Prostate gland (tissue), 2 donors: ENCODE results near the gene AFDN. TPM values are rescaled to one million over a fixed set of nuclear protein-coding genes. Genes with fewer than 3 reads are reported as not detected.

Source experiments
- DNase-seq: peaks from one replicate; pipeline ENCODE4 v3.0.0-alpha.2; 2019; ENCODE audit warnings: low spot score
- H3K27ac ChIP-seq, 2 donors: fragments of 200-600 bp; sonication (generic); 2 replicates each; pipeline ENCODE4 v1.5.1; 2017 to 2019
- H3K27me3 ChIP-seq: fragments of 200-600 bp; sonication (generic); replicated peaks from 2 replicates; pipeline ENCODE4 v1.5.1; 2019; ENCODE audit not compliant: insufficient read depth
- H3K36me3 ChIP-seq, 2 donors: fragments of 200-600 bp; sonication (generic); 1 replicate in 1 of 2; 2 replicates in 1 of 2; pipeline versions ENCODE4 v1.5.1 to v1.8.1; 2017 to 2019
- H3K4me1 ChIP-seq: fragments of 200-600 bp; sonication (generic); replicated peaks from 2 replicates; pipeline ENCODE4 v1.5.1; 2019
- H3K4me3 ChIP-seq, 2 donors: fragments of 200-600 bp; sonication (generic); 2 replicates each; pipeline ENCODE4 v1.5.1; 2017 to 2019
- H3K9me3 ChIP-seq: fragments of 200-600 bp; sonication (generic); 2 replicates; pipeline ENCODE4 v1.5.1; 2017
- POLR2A ChIP-seq: fragments of 450-650 bp; IDR thresholded peaks from one replicate; pipeline ENCODE4 v1.6.1; 2016; ENCODE audit warnings: antibody characterized with exemption, mild to moderate bottlenecking
- POLR2AphosphoS5 ChIP-seq: sonication (generic); formaldehyde crosslinking; IDR thresholded peaks from one replicate; pipeline ENCODE4 v1.6.1; 2017; ENCODE audit warnings: antibody characterized with exemption
- WGBS: methylation state at CpG from one replicate; pipeline ENCODE4 v1.1.5; 2018; 5-methylcytosine and 5-hydroxymethylcytosine counted together
- intact Hi-C: fragments of 100-400 bp; cut with DNase I; formaldehyde crosslinking; loops from one replicate; pipeline ENCODE4 v1.14.2; 2022
- total RNA-seq, 2 donors: library from RNA; depleted of rRNA; stranded (reverse); fragments of >200 nt; gene quantifications; one replicate each; pipeline ENCODE4 v1.1.0, GENCODE V29; 2016
- TF ChIP-seq, protein P1 (sequence below), 4 experiments: fragments of 200-600 bp in 2 of 4; fragments of 450-650 bp in 2 of 4; sonication (generic) in 2 of 4; IDR thresholded peaks; 1 replicate in 3 of 4; 2 replicates in 1 of 4; pipeline ENCODE4 v1.5.1; 2016 to 2019; ENCODE audit warnings: antibody characterized with exemption in 4 of 4, mild to moderate bottlenecking in 2 of 4, moderate library complexity in 2 of 4

Gene AFDN
- total RNA-seq, 2 donors from 2014 or later: 171 to 204 TPM

DNA sequence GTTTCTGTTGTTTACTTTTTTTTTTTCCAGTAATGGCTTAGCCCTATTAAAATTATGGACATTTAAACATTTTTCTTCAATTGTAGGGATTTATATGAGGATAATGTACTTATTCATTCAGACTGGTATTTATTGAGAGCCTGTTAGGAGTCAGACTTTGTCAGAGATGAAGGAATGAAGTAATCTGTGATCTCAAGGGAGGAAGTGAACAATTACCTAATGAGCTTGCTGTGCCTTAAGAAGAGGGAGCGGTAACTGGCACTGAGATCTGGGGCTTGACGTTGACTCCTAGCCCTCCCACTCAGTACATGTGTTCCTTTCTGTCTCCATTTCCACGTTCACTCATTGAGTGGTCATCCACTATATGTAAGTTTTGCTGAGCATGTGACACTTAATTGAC is 12.6 kb downstream of the AFDN start:
- H3K27me3 ChIP-seq: no peaks in the 10 kb centered on the region
- no peaks in the 10 kb centered on the region for H3K9me3 ChIP-seq
- no peaks in the 10 kb centered on the region for H3K36me3 ChIP-seq
- no peaks in the 10 kb centered on the region for H3K4me1 ChIP-seq
- no peak overlapping the region for H3K27ac ChIP-seq
- no peak overlapping the region for H3K4me3 ChIP-seq
- DNase-seq: no peak
- TF ChIP-seq POLR2AphosphoS5: no peak
- TF ChIP-seq, protein P1, sequence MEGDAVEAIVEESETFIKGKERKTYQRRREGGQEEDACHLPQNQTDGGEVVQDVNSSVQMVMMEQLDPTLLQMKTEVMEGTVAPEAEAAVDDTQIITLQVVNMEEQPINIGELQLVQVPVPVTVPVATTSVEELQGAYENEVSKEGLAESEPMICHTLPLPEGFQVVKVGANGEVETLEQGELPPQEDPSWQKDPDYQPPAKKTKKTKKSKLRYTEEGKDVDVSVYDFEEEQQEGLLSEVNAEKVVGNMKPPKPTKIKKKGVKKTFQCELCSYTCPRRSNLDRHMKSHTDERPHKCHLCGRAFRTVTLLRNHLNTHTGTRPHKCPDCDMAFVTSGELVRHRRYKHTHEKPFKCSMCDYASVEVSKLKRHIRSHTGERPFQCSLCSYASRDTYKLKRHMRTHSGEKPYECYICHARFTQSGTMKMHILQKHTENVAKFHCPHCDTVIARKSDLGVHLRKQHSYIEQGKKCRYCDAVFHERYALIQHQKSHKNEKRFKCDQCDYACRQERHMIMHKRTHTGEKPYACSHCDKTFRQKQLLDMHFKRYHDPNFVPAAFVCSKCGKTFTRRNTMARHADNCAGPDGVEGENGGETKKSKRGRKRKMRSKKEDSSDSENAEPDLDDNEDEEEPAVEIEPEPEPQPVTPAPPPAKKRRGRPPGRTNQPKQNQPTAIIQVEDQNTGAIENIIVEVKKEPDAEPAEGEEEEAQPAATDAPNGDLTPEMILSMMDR (IDR thresholded peaks at IDR 0.05): no peak
- TF ChIP-seq POLR2A: no peak
- 70% methylated on average over 3 of the region's 3 CpGs for WGBS
- intact Hi-C loops: no loop called here

- WGBS: 81% methylated on average over 6 of the region's 6 CpGs
- intact Hi-C loops: no loop called here
- Histone ChIP-seq H3K4me3 (no peak overlapping the region), H3K36me3 (no peaks in the 10 kb centered on the region), H3K27me3 (no peaks in the 10 kb centered on the region), H3K27ac (no peak overlapping the region), H3K4me1 (no peaks in the 10 kb centered on the region), H3K9me3 (no peaks in the 10 kb centered on the region)
- no peak for DNase-seq
- TF ChIP-seq, protein P1 (IDR thresholded peaks at IDR 0.05): no peak
- no peak for TF ChIP-seq POLR2AphosphoS5
- TF ChIP-seq POLR2A: no peak
These were observed 13.0 kb downstream of the AFDN start for GRCh38 chr6:167839755-167840154.

DNA sequence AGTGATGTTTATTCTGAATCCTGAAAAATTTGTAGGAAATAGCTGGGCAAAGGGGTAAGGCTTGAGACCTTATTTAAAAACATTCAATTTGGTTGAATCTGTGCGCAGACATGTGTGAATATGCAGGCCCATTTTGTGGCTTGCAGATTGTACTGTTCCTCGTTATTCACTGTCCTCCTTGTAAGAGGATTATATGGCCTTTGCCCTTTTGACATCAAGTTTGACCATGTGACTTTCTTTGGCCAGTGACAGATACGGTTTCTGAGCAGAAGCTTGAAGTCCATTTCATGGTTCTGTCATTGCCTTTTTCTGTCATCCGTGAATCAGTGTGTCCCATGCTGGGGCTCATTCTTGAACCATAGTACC is 13.4 kb downstream of the AFDN start:
- WGBS: 94% methylated on average over 4 of the region's 4 CpGs
- intact Hi-C loops: no loop called here
- no peak overlapping the region for H3K27ac ChIP-seq
- H3K9me3 ChIP-seq: no peaks in the 10 kb centered on the region
- no peak for DNase-seq
- no peaks in the 10 kb centered on the region for H3K4me1 ChIP-seq
- TF ChIP-seq, protein P1 (IDR thresholded peaks at IDR 0.05): no peak
- TF ChIP-seq POLR2A: no peak
- no peak for TF ChIP-seq POLR2AphosphoS5
- no peaks in the 10 kb centered on the region for H3K36me3 ChIP-seq
- no peak overlapping the region for H3K4me3 ChIP-seq
- no peaks in the 10 kb centered on the region for H3K27me3 ChIP-seq

DNA sequence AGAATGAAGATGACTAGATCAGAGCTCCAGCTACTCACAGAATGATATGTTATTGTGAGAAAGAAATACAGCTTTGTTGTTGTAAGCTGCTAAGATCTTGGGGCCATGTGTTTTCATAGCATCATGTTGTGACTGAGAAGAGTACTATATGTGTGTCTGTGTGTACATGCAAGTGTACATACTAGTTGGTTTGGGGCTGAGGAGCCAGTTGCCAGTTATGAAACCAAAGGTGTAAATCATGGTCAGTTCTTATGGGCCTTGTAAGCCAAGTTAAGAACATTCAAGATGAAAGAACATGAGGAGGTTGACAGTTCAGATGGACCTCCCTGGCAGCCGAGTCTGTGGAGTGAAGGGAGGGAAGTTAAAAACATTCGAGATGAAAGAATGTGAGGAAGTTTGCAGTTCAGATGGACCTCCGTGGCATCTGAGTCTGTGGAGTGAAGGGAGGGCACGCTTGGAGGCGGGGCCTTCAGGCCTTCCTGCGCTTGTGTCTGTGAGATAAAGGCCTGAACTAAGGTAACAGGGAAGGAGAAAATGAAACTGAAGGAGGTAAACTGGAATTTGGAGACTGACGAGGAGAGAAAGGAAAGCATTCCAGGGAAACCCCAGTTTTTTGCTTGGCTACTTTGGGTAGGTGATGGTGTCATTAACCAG is 13.9 kb downstream of the AFDN start:
- Histone ChIP-seq H3K4me3 (no peak overlapping the region), H3K27ac (no peak overlapping the region), H3K9me3 (no peaks in the 10 kb centered on the region), H3K36me3 (no peaks in the 10 kb centered on the region), H3K4me1 (no peaks in the 10 kb centered on the region), H3K27me3 (no peaks in the 10 kb centered on the region)
- TF ChIP-seq POLR2AphosphoS5 (no peak), POLR2A (no peak)
- TF ChIP-seq, protein P1 (IDR thresholded peaks at IDR 0.05): no peak
- no peak for DNase-seq
- 80% methylated on average over 7 of the region's 7 CpGs for WGBS
- intact Hi-C loops: no loop called here

- Histone ChIP-seq H3K27me3 (no peaks in the 10 kb centered on the region), H3K27ac (no peak overlapping the region), H3K4me1 (no peaks in the 10 kb centered on the region), H3K36me3 (no peaks in the 10 kb centered on the region), H3K9me3 (no peaks in the 10 kb centered on the region), H3K4me3 (no peak overlapping the region)
- DNase-seq: no peak
- TF ChIP-seq POLR2AphosphoS5: no peak
- TF ChIP-seq, protein P1 (IDR thresholded peaks at IDR 0.05): no peak
- TF ChIP-seq POLR2A: no peak
- intact Hi-C loops: no loop called here
These were observed 15.3 kb downstream of the AFDN start for GRCh38 chr6:167841981-167842380.
